ENCODE results near the gene DDR1. TPM values are rescaled to one million over a fixed set of nuclear protein-coding genes. Genes with fewer than 3 reads are reported as not detected.

The DDR1 gene
- total RNA-seq, 1 experiment from 2014 or later: 115 TPM

- Histone ChIP-seq H3K27me3 (replicated peaks; ENCODE audit: control insufficient read depth, insufficient read depth, low read length) (no peaks in the 10 kb centered on the region), H3K4me1 (peaks cover 11% of the 10 kb centered on the region), H3K4me3 (ENCODE audit: low read depth, low read length) (peak overlapping the region; percentile 54), H3K9me3 (no peaks in the 10 kb centered on the region), H3K36me3 (ENCODE audit: control insufficient read depth, insufficient read depth, low read length) (peaks cover 2% of the 10 kb centered on the region; the same call in 1 of the 2 replicates)
- Mint-ChIP-seq H3K27ac (ENCODE audit: unreplicated experiment) (peak overlapping the region; percentile 92), H3K27me3 (ENCODE audit: insufficient read depth, unreplicated experiment) (no peaks in the 10 kb centered on the region), H3K36me3 (ENCODE audit: insufficient read depth, unreplicated experiment) (peaks cover 20% of the 10 kb centered on the region), H3K4me3 (ENCODE audit: unreplicated experiment) (peak overlapping the region; percentile 87), H3K4me1 (ENCODE audit: low read depth, unreplicated experiment) (peaks cover 14% of the 10 kb centered on the region), H3K9me3 (ENCODE audit: unreplicated experiment) (no peaks in the 10 kb centered on the region)
- no peak for TF ChIP-seq CTCF (IDR thresholded peaks at IDR 0.05; ENCODE audit: insufficient read depth in 1 of 2, low read depth in 1 of 2, low read length in 1 of 2, severe bottlenecking in 1 of 2, unreplicated experiment in 1 of 2)
- ChIA-PET POLR2A (no interaction called here), CTCF (interaction anchor here (0.6 to 4.9 kb wide), 16 partner anchors 17 to 277 kb away, joined by 3 to 66 read pairs (median 9); partner anchors contain the start of gene SFTA2)
- no peak for DNase-seq
- BruUV-seq (replicated peaks): no TSS peak
- intact Hi-C loops (cut with micrococcal nuclease; ENCODE audit: unreplicated experiment): loop anchor here (1.0 to 2.0 kb wide), 6 partner anchors 60 to 172 kb away; no protein-coding TSS in a partner anchor
These were observed 30.7 kb downstream of the DDR1 start for GRCh38 chr6:30914854-30915590.

- no peak overlapping the region for H3K27ac Mint-ChIP-seq (ENCODE audit: unreplicated experiment)
- peak in 1 of 2 experiments; percentile 61 for DNase-seq
- TF ChIP-seq CTCF (IDR thresholded peaks at IDR 0.05; ENCODE audit: insufficient read depth in 1 of 2, low read depth in 1 of 2, low read length in 1 of 2, severe bottlenecking in 1 of 2, unreplicated experiment in 1 of 2): peak; percentile 66 to 68
These were observed 31.2 kb downstream of the DDR1 start for GRCh38 chr6:30915591-30915946.

GRCh38 chr6:30917041-30917440, 32.7 kb downstream of the DDR1 start:
- Mint-ChIP-seq H3K4me3 (ENCODE audit: unreplicated experiment) (no peak overlapping the region), H3K4me1 (ENCODE audit: low read depth, unreplicated experiment) (peaks cover 14% of the 10 kb centered on the region), H3K36me3 (ENCODE audit: insufficient read depth, unreplicated experiment) (peaks cover 19% of the 10 kb centered on the region), H3K27me3 (ENCODE audit: insufficient read depth, unreplicated experiment) (no peaks in the 10 kb centered on the region), H3K9me3 (ENCODE audit: unreplicated experiment) (no peaks in the 10 kb centered on the region), H3K27ac (ENCODE audit: unreplicated experiment) (no peak overlapping the region)
- no peaks in the 10 kb centered on the region for H3K27me3 ChIP-seq (replicated peaks; ENCODE audit: control insufficient read depth, insufficient read depth, low read length)
- POLR2A ChIA-PET: no interaction called here
- no peak overlapping the region for H3K4me3 ChIP-seq (ENCODE audit: low read depth, low read length)
- BruUV-seq (replicated peaks): no TSS peak
- TF ChIP-seq CTCF (IDR thresholded peaks at IDR 0.05; ENCODE audit: insufficient read depth in 1 of 2, low read depth in 1 of 2, low read length in 1 of 2, severe bottlenecking in 1 of 2, unreplicated experiment in 1 of 2): no peak
- intact Hi-C loops (cut with micrococcal nuclease; ENCODE audit: unreplicated experiment): no loop called here
- CTCF ChIA-PET: interaction anchor here (0.5 to 2.7 kb wide), 3 partner anchors 15 to 163 kb away, joined by 3 to 54 read pairs (median 3); partner anchors contain the start of gene SFTA2
- DNase-seq: no peak
- H3K4me1 ChIP-seq: peaks cover 11% of the 10 kb centered on the region
- no peaks in the 10 kb centered on the region for H3K9me3 ChIP-seq
- peaks cover 2% of the 10 kb centered on the region; the same call in 1 of the 2 replicates for H3K36me3 ChIP-seq (ENCODE audit: control insufficient read depth, insufficient read depth, low read length)

More at GRCh38 chr6:30915591-30915946, 31.2 kb downstream of the DDR1 start:
- intact Hi-C loops (cut with micrococcal nuclease; ENCODE audit: unreplicated experiment): loop anchor here (1.0 to 2.0 kb wide), 5 partner anchors 59 to 172 kb away; no protein-coding TSS in a partner anchor
- Mint-ChIP-seq H3K27me3 (ENCODE audit: insufficient read depth, unreplicated experiment) (no peaks in the 10 kb centered on the region), H3K9me3 (ENCODE audit: unreplicated experiment) (no peaks in the 10 kb centered on the region), H3K36me3 (ENCODE audit: insufficient read depth, unreplicated experiment) (peaks cover 20% of the 10 kb centered on the region), H3K4me3 (ENCODE audit: unreplicated experiment) (peak overlapping the region; percentile 87), H3K4me1 (ENCODE audit: low read depth, unreplicated experiment) (peaks cover 14% of the 10 kb centered on the region)
- Histone ChIP-seq H3K9me3 (no peaks in the 10 kb centered on the region), H3K27me3 (replicated peaks; ENCODE audit: control insufficient read depth, insufficient read depth, low read length) (no peaks in the 10 kb centered on the region), H3K4me1 (peaks cover 11% of the 10 kb centered on the region), H3K4me3 (ENCODE audit: low read depth, low read length) (no peak overlapping the region), H3K36me3 (ENCODE audit: control insufficient read depth, insufficient read depth, low read length) (peaks cover 2% of the 10 kb centered on the region; the same call in 1 of the 2 replicates)
- BruUV-seq (replicated peaks): no TSS peak
- CTCF ChIA-PET: interaction anchor here (0.6 to 4.9 kb wide), 13 partner anchors 12 to 216 kb away, joined by 3 to 66 read pairs (median 4); no protein-coding TSS in a partner anchor
- POLR2A ChIA-PET: no interaction called here

All from Caco-2 (cell line).